HepG2 (cell line): ENCODE results near the gene ABHD12. TPM values are rescaled to one million over a fixed set of nuclear protein-coding genes. Genes with fewer than 3 reads are reported as not detected.

Experiments used
- EED ChIP-seq: sonication (generic); formaldehyde crosslinking; IDR thresholded peaks from 2 replicates; pipeline ENCODE4 v1.5.0; 2020; ENCODE audit warnings: mild to moderate bottlenecking, missing genetic modification reagents
- GTF2F1 ChIP-seq: fragments of 150-350 bp; IDR thresholded peaks from 2 replicates; pipeline ENCODE4 v1.6.1; 2014; ENCODE audit warnings: low read length
- NR0B2 ChIP-seq: sonication (generic); formaldehyde crosslinking; IDR thresholded peaks from 2 replicates; pipeline ENCODE4 v1.4.0; 2020; ENCODE audit warnings: mild to moderate bottlenecking, missing genetic modification reagents
- PHF21A ChIP-seq: sonication (generic); formaldehyde crosslinking; IDR thresholded peaks from 2 replicates; pipeline ENCODE4 v1.5.0; 2020; ENCODE audit warnings: mild to moderate bottlenecking, missing genetic modification reagents
- PLRG1 ChIP-seq: fragments of 450-650 bp; conservative IDR thresholded peaks from 2 replicates; pipeline ENCODE4 v1.6.1; 2016
- RXRB ChIP-seq: IDR thresholded peaks from 2 replicates; pipeline ENCODE4 v1.6.1; 2016; ENCODE audit warnings: borderline replicate concordance, missing genetic modification reagents, missing compliant biosample characterization
- ZC3H13 ChIP-seq: sonication (generic); formaldehyde crosslinking; IDR thresholded peaks from 2 replicates; pipeline ENCODE4 v1.8.1; 2023; ENCODE audit warnings: mild to moderate bottlenecking, missing genetic modification reagents, moderate library complexity
- ZFP62 ChIP-seq: sonication (generic); formaldehyde crosslinking; IDR thresholded peaks from 2 replicates; pipeline ENCODE4 v1.4.0; 2020; ENCODE audit warnings: missing genetic modification reagents
- ZNF33B ChIP-seq: sonication (generic); formaldehyde crosslinking; IDR thresholded peaks from 2 replicates; pipeline ENCODE4 v1.5.1; 2020; ENCODE audit warnings: mild to moderate bottlenecking, missing genetic modification reagents
- ZNF749 ChIP-seq: sonication (generic); formaldehyde crosslinking; IDR thresholded peaks from 2 replicates; pipeline ENCODE4 v1.8.0; 2022; ENCODE audit warnings: mild to moderate bottlenecking, missing genetic modification reagents, moderate library complexity, borderline replicate concordance
- ZNF761 ChIP-seq: sonication (generic); formaldehyde crosslinking; conservative IDR thresholded peaks from 2 replicates; pipeline ENCODE4 v1.4.0; 2020; ENCODE audit warnings: mild to moderate bottlenecking, missing genetic modification reagents
- ZNF775 ChIP-seq: sonication (generic); formaldehyde crosslinking; IDR thresholded peaks from 2 replicates; pipeline ENCODE4 v1.4.0; 2020; ENCODE audit warnings: missing genetic modification reagents, mild to moderate bottlenecking, moderate library complexity, borderline replicate concordance
- ZNF816 ChIP-seq: sonication (generic); formaldehyde crosslinking; IDR thresholded peaks from 2 replicates; pipeline ENCODE4 v1.8.0; 2022; ENCODE audit warnings: missing genetic modification reagents, mild to moderate bottlenecking, borderline replicate concordance
- polyA plus RNA-seq, 8 experiments: library from polyadenylated mRNA; depleted of rRNA in 3 of 8; stranded (reverse) in 7 of 8; unstranded in 1 of 8; fragments of >200 nt; fragmentation: Illumina TruSeq in 4 of 8; extraction: Trizol in 4 of 8; gene quantifications; 2 replicates each; pipeline versions ENCODE4 v1.2.1 to v1.2.3, GENCODE V29; 2011 to 2016; ENCODE audit warnings: low read depth in 4 of 8, missing spikeins in 1 of 8, mixed read lengths in 1 of 8; ENCODE audit not compliant: insufficient read depth in 1 of 8
- total RNA-seq, 5 experiments: library from RNA; depleted of rRNA; stranded (reverse); fragments of >200 nt; fragmentation: Illumina TruSeq; extraction: Trizol; gene quantifications; 2 replicates each; pipeline ENCODE4 v1.2.3, GENCODE V29; 2016; ENCODE audit warnings: low read depth in 1 of 5
- TF ChIP-seq, protein P1 (sequence below): IDR thresholded peaks from 2 replicates; pipeline ENCODE4 v1.6.1; 2016; ENCODE audit warnings: missing biosample characterization, missing genetic modification reagents, low read depth
- TF ChIP-seq, protein P2 (sequence below): sonication (generic); formaldehyde crosslinking; conservative IDR thresholded peaks from 2 replicates; pipeline ENCODE4 v1.4.0; 2020; ENCODE audit warnings: missing genetic modification reagents
- TF ChIP-seq, protein P3 (sequence below): sonication (generic); formaldehyde crosslinking; IDR thresholded peaks from 2 replicates; pipeline ENCODE4 v1.5.1; 2020; ENCODE audit warnings: mild to moderate bottlenecking, missing genetic modification reagents, borderline replicate concordance
- TF ChIP-seq, protein P4 (sequence below): sonication (generic); formaldehyde crosslinking; IDR thresholded peaks from 2 replicates; pipeline ENCODE4 v1.5.0; 2020; ENCODE audit warnings: mild to moderate bottlenecking, missing genetic modification reagents, borderline replicate concordance
- TF ChIP-seq, protein P5 (sequence below): sonication (generic); formaldehyde crosslinking; IDR thresholded peaks from 2 replicates; pipeline ENCODE4 v1.8.1; 2022; ENCODE audit warnings: mild to moderate bottlenecking, missing genetic modification reagents

Gene ABHD12
- total and polyA plus RNA-seq, 2 of the 13 experiments (the other 11 are each of a cell fraction or from before 2014, with no cell fraction given), result 23.5 to 72.1 TPM

- no peak for TF ChIP-seq ZNF775 (CRISPR knock-in tag)
- TF ChIP-seq, protein P1, sequence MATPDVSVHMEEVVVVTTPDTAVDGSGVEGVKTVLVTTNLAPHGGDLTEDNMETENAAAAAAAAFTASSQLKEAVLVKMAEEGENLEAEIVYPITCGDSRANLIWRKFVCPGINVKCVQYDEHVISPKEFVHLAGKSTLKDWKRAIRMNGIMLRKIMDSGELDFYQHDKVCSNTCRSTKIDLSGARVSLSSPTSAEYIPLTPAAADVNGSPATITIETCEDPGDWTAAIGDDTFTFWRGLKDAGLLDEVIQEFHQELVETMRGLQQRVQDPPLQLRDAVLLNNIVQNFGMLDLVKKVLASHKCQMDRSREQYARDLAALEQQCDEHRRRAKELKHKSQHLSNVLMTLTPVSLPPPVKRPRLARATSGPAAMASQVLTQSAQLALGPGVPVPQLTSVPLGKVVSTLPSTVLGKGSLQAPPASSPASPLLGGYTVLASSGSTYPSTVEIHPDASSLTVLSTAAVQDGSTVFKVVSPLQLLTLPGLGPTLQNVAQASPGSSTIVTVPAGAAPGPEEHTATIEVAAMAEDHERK (CRISPR knock-in tag), result no peak
- 0 out of 2 replicates have a peak, but pooled peaks have one; percentile 59 for TF ChIP-seq ZNF749 (CRISPR knock-in tag)
- TF ChIP-seq PLRG1, result no peak
- TF ChIP-seq PHF21A (CRISPR knock-in tag), result peak; percentile 75
- TF ChIP-seq, protein P2, sequence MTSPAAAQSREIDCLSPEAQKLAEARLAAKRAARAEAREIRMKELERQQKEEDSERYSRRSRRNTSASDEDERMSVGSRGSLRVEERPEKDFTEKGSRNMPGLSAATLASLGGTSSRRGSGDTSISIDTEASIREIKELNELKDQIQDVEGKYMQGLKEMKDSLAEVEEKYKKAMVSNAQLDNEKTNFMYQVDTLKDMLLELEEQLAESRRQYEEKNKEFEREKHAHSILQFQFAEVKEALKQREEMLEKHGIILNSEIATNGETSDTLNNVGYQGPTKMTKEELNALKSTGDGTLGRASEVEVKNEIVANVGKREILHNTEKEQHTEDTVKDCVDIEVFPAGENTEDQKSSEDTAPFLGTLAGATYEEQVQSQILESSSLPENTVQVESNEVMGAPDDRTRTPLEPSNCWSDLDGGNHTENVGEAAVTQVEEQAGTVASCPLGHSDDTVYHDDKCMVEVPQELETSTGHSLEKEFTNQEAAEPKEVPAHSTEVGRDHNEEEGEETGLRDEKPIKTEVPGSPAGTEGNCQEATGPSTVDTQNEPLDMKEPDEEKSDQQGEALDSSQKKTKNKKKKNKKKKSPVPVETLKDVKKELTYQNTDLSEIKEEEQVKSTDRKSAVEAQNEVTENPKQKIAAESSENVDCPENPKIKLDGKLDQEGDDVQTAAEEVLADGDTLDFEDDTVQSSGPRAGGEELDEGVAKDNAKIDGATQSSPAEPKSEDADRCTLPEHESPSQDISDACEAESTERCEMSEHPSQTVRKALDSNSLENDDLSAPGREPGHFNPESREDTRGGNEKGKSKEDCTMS (CRISPR knock-in tag), result no peak
- TF ChIP-seq NR0B2, result no peak
- TF ChIP-seq EED (CRISPR knock-in tag), result no peak
- TF ChIP-seq ZNF816 (CRISPR knock-in tag), result no peak; the same call in 1 of the 2 replicates
- TF ChIP-seq, protein P3, sequence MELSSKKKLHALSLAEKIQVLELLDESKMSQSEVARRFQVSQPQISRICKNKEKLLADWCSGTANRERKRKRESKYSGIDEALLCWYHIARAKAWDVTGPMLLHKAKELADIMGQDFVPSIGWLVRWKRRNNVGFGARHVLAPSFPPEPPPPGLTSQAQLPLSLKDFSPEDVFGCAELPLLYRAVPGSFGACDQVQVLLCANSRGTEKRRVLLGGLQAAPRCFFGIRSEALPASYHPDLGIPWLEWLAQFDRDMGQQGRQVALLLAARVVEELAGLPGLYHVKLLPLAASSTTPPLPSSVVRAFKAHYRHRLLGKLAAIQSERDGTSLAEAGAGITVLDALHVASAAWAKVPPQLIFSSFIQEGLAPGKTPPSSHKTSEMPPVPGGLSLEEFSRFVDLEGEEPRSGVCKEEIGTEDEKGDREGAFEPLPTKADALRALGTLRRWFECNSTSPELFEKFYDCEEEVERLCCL (CRISPR knock-in tag), result no peak
- no peak for TF ChIP-seq ZNF33B
- no peak for TF ChIP-seq ZC3H13 (CRISPR knock-in tag)
- TF ChIP-seq ZNF761, result peak; percentile 48; the same call in 1 of the 2 replicates
- no peak for TF ChIP-seq GTF2F1
- TF ChIP-seq, protein P4, sequence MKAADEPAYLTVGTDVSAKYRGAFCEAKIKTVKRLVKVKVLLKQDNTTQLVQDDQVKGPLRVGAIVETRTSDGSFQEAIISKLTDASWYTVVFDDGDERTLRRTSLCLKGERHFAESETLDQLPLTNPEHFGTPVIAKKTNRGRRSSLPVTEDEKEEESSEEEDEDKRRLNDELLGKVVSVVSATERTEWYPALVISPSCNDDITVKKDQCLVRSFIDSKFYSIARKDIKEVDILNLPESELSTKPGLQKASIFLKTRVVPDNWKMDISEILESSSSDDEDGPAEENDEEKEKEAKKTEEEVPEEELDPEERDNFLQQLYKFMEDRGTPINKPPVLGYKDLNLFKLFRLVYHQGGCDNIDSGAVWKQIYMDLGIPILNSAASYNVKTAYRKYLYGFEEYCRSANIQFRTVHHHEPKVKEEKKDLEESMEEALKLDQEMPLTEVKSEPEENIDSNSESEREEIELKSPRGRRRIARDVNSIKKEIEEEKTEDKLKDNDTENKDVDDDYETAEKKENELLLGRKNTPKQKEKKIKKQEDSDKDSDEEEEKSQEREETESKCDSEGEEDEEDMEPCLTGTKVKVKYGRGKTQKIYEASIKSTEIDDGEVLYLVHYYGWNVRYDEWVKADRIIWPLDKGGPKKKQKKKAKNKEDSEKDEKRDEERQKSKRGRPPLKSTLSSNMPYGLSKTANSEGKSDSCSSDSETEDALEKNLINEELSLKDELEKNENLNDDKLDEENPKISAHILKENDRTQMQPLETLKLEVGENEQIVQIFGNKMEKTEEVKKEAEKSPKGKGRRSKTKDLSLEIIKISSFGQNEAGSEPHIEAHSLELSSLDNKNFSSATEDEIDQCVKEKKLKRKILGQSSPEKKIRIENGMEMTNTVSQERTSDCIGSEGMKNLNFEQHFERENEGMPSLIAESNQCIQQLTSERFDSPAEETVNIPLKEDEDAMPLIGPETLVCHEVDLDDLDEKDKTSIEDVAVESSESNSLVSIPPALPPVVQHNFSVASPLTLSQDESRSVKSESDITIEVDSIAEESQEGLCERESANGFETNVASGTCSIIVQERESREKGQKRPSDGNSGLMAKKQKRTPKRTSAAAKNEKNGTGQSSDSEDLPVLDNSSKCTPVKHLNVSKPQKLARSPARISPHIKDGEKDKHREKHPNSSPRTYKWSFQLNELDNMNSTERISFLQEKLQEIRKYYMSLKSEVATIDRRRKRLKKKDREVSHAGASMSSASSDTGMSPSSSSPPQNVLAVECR (CRISPR knock-in tag), result peak; percentile 26; the same call in 1 of the 2 replicates
- no peak for TF ChIP-seq ZFP62 (CRISPR knock-in tag)
- TF ChIP-seq, protein P5, sequence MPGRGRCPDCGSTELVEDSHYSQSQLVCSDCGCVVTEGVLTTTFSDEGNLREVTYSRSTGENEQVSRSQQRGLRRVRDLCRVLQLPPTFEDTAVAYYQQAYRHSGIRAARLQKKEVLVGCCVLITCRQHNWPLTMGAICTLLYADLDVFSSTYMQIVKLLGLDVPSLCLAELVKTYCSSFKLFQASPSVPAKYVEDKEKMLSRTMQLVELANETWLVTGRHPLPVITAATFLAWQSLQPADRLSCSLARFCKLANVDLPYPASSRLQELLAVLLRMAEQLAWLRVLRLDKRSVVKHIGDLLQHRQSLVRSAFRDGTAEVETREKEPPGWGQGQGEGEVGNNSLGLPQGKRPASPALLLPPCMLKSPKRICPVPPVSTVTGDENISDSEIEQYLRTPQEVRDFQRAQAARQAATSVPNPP, result no peak
- peak; percentile 86 for TF ChIP-seq RXRB (CRISPR knock-in tag)
Observed at GRCh38 chr20:25378189-25378883, 12.3 kb downstream of the ABHD12 start (continued).
